Measurements from ENCODE around the gene NDUFAF2. TPM values are rescaled to one million over a fixed set of nuclear protein-coding genes. Genes with fewer than 3 reads are reported as not detected.

NDUFAF2 gene
- polyA plus RNA-seq, 1 of the 3 experiments (the other 2 are of a cell fraction), result 33.4 TPM

DNA sequence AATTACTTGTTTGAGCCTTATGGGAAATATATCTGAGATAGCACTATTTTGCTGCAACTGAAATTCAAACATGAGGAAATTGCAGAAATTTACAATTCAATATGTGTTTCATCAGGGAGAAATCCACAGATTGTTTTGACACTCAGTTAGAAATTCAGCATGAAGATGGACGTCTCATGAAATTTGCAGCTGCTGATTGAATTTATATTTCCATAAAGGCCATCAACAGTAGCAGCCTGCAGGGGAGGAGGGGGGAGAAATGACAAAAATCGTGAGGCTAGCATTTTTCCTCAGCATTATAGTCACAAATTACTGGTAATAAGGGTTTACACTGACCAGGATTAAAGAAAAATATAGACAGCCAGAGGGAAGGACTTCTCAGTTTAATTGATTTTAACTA lies 81.0 kb downstream of the NDUFAF2 start (continued):
- TF ChIP-seq CTCF (IDR thresholded peaks at IDR 0.05) (no peak), NFIC (IDR thresholded peaks at IDR 0.05; ENCODE audit: borderline replicate concordance) (no peak), EZH2phosphoT487 (IDR thresholded peaks at IDR 0.05; ENCODE audit: borderline replicate concordance, low read depth) (no peak), NRF1 (IDR thresholded peaks at IDR 0.05; ENCODE audit: low read depth, low read length) (no peak), POLR2AphosphoS5 (IDR thresholded peaks at IDR 0.05; ENCODE audit: low read depth, low read length) (0 out of 2 replicates have a peak, but pooled peaks have one; percentile 28), FOXJ3 (CRISPR knock-in tag; IDR thresholded peaks at IDR 0.05) (peak; percentile 85), ELF1 (IDR thresholded peaks at IDR 0.05) (no peak), RCOR1 (IDR thresholded peaks at IDR 0.05; ENCODE audit: low read length) (peak; percentile 85), RFX5 (IDR thresholded peaks at IDR 0.05; ENCODE audit: low read length) (0 out of 2 replicates have a peak, but pooled peaks have one; percentile 58), USF2 (IDR thresholded peaks at IDR 0.05; ENCODE audit: borderline replicate concordance, low read depth, low read length) (no peak), YY1 (IDR thresholded peaks at IDR 0.05; ENCODE audit: low read depth) (no peak), EP300 (IDR thresholded peaks at IDR 0.05; ENCODE audit: borderline replicate concordance in 1 of 2, low read depth in 1 of 2, low read length in 1 of 2) (peak in 1 of 2 experiments; percentile 98; a peak in 2 of 4 replicates), GATA2 (CRISPR knock-in tag; IDR thresholded peaks at IDR 0.05) (peak; percentile 82; the same call in 1 of the 2 replicates), REST (IDR thresholded peaks at IDR 0.05; ENCODE audit: low read depth, low read length) (no peak), MAX (IDR thresholded peaks at IDR 0.05; ENCODE audit: low read depth) (no peak)
- TF ChIP-seq, protein P1, sequence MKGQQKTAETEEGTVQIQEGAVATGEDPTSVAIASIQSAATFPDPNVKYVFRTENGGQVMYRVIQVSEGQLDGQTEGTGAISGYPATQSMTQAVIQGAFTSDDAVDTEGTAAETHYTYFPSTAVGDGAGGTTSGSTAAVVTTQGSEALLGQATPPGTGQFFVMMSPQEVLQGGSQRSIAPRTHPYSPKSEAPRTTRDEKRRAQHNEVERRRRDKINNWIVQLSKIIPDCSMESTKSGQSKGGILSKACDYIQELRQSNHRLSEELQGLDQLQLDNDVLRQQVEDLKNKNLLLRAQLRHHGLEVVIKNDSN (IDR thresholded peaks at IDR 0.05; ENCODE audit: borderline replicate concordance, low read depth), result no peak

Data from SK-N-SH (cell line).